VCaP (cell line): Measurements from ENCODE around the gene ADGRL3.
A peak's percentile ranks its signal among the peaks of the same experiment; 100 is the strongest.
"Not testable (repeated sequence)": the region's sequence is repeated elsewhere in the genome, so short reads cannot be mapped to it uniquely, and the experiment has no call there.

Experiments
- H3K27ac ChIP-seq: fragments of 450-650 bp; 2 replicates; pipeline ENCODE4 v1.5.1; 2017
- CTCF ChIP-seq: fragments of 450-650 bp; conservative IDR thresholded peaks from 2 replicates; pipeline ENCODE4 v1.5.1; 2017; ENCODE audit warnings: mild to moderate bottlenecking, moderate library complexity

ADGRL3 gene

GRCh38 chr4:61628282-61628681 is 428.2 kb downstream of the ADGRL3 start:
- no peak for TF ChIP-seq CTCF
- H3K27ac ChIP-seq: no peak overlapping the region

- peak overlapping the region; percentile 16; the same call in 1 of the 2 replicates for H3K27ac ChIP-seq
- TF ChIP-seq CTCF: no peak
Measured at GRCh38 chr4:61628727-61629126, 428.6 kb downstream of the ADGRL3 start.

GRCh38 chr4:61630548-61630947 is 430.4 kb downstream of the ADGRL3 start:
- H3K27ac ChIP-seq: no peak overlapping the region
- TF ChIP-seq CTCF: no peak

- no peak overlapping the region for H3K27ac ChIP-seq
- no peak for TF ChIP-seq CTCF
Measured at GRCh38 chr4:61638591-61638990, 438.5 kb downstream of the ADGRL3 start.

GRCh38 chr4:61646746-61647350 is 446.7 kb downstream of the ADGRL3 start:
- not testable (repeated sequence) for H3K27ac ChIP-seq

GRCh38 chr4:61648264-61648663 is 448.1 kb downstream of the ADGRL3 start:
- TF ChIP-seq CTCF: no peak

GRCh38 chr4:61657016-61657415 is 456.9 kb downstream of the ADGRL3 start:
- no peak overlapping the region for H3K27ac ChIP-seq
- no peak for TF ChIP-seq CTCF

More at GRCh38 chr4:61648264-61648663, 448.1 kb downstream of the ADGRL3 start:
- peak overlapping the region; percentile 43 for H3K27ac ChIP-seq

- no peak overlapping the region for H3K27ac ChIP-seq
- no peak for TF ChIP-seq CTCF
Measured at GRCh38 chr4:61661960-61662359, 461.8 kb downstream of the ADGRL3 start.
